ENCODE results near the gene RBX1. TPM values are rescaled to one million over a fixed set of nuclear protein-coding genes. Genes with fewer than 3 reads are reported as not detected.

Gene RBX1
- polyA plus RNA-seq, 1 donor from 2014 or later, result 181 TPM

GRCh38 chr22:40928657-40929056 is 22.5 kb upstream of the RBX1 start:
- no peak for TF ChIP-seq TAF1 (IDR thresholded peaks at IDR 0.05; ENCODE audit: low read depth)
- no peak for TF ChIP-seq EP300 (conservative IDR thresholded peaks at IDR 0.05; ENCODE audit: poor library complexity, severe bottlenecking)
- TF ChIP-seq MXI1 (conservative IDR thresholded peaks at IDR 0.05; ENCODE audit: poor library complexity, severe bottlenecking), result no peak
- TF ChIP-seq POLR2AphosphoS5 (IDR thresholded peaks at IDR 0.05), result no peak
- TF ChIP-seq SMC3 (conservative IDR thresholded peaks at IDR 0.05; ENCODE audit: poor library complexity), result no peak
- TF ChIP-seq REST (IDR thresholded peaks at IDR 0.05; ENCODE audit: borderline replicate concordance), result no peak
- TF ChIP-seq RAD21 (conservative IDR thresholded peaks at IDR 0.05), result no peak
- TF ChIP-seq CTCF (IDR thresholded peaks at IDR 0.05; ENCODE audit: poor library complexity, severe bottlenecking), result no peak
- no peak for TF ChIP-seq EZH2 (IDR thresholded peaks at IDR 0.05; ENCODE audit: borderline replicate concordance, insufficient read depth, low read length, poor library complexity, severe bottlenecking)
- Histone ChIP-seq H3K36me3 (ENCODE audit: insufficient read depth, low read length) (no peaks in the 10 kb centered on the region), H4K20me1 (ENCODE audit: insufficient read depth) (no peaks in the 10 kb centered on the region), H3K9ac (ENCODE audit: low read length) (no peak overlapping the region), H3K27me3 (ENCODE audit: insufficient read depth, low read depth, low read length) (no peaks in the 10 kb centered on the region), H3K27ac (ENCODE audit: low read length) (no peak overlapping the region), H3K9me2 (ENCODE audit: insufficient read depth, low read length) (no peaks in the 10 kb centered on the region), H2AFZ (ENCODE audit: low read depth, low read length) (no peak overlapping the region), H3K79me2 (replicated peaks; ENCODE audit: insufficient read depth, low read length) (no peaks in the 10 kb centered on the region), H3F3A (ENCODE audit: insufficient read depth, low read length, poor library complexity, severe bottlenecking) (no peaks in the 10 kb centered on the region), H3K9me3 (ENCODE audit: low read length) (no peaks in the 10 kb centered on the region), H3K4me3 (ENCODE audit: low read length) (no peak overlapping the region), H3K4me2 (ENCODE audit: low read length) (no peak overlapping the region)

GRCh38 chr22:40932396-40932795 is 18.8 kb upstream of the RBX1 start:
- Histone ChIP-seq H3K79me2 (replicated peaks; ENCODE audit: insufficient read depth, low read length) (no peaks in the 10 kb centered on the region), H3K9ac (ENCODE audit: low read length) (no peak overlapping the region), H3K36me3 (ENCODE audit: insufficient read depth, low read length) (no peaks in the 10 kb centered on the region), H3K9me3 (ENCODE audit: low read length) (no peaks in the 10 kb centered on the region), H3F3A (ENCODE audit: insufficient read depth, low read length, poor library complexity, severe bottlenecking) (no peaks in the 10 kb centered on the region), H3K27ac (ENCODE audit: low read length) (no peak overlapping the region), H4K20me1 (ENCODE audit: insufficient read depth) (no peaks in the 10 kb centered on the region), H3K27me3 (ENCODE audit: insufficient read depth, low read depth, low read length) (no peaks in the 10 kb centered on the region), H3K9me2 (ENCODE audit: insufficient read depth, low read length) (no peaks in the 10 kb centered on the region), H3K4me3 (ENCODE audit: low read length) (no peak overlapping the region), H3K4me2 (ENCODE audit: low read length) (no peak overlapping the region), H2AFZ (ENCODE audit: low read depth, low read length) (no peak overlapping the region)
- no peak for TF ChIP-seq SMC3 (conservative IDR thresholded peaks at IDR 0.05; ENCODE audit: poor library complexity)
- no peak for TF ChIP-seq POLR2AphosphoS5 (IDR thresholded peaks at IDR 0.05)
- TF ChIP-seq EZH2 (IDR thresholded peaks at IDR 0.05; ENCODE audit: borderline replicate concordance, insufficient read depth, low read length, poor library complexity, severe bottlenecking), result no peak
- no peak for TF ChIP-seq EP300 (conservative IDR thresholded peaks at IDR 0.05; ENCODE audit: poor library complexity, severe bottlenecking)
- no peak for TF ChIP-seq TAF1 (IDR thresholded peaks at IDR 0.05; ENCODE audit: low read depth)
- TF ChIP-seq MXI1 (conservative IDR thresholded peaks at IDR 0.05; ENCODE audit: poor library complexity, severe bottlenecking), result no peak
- TF ChIP-seq REST (IDR thresholded peaks at IDR 0.05; ENCODE audit: borderline replicate concordance), result no peak
- no peak for TF ChIP-seq CTCF (IDR thresholded peaks at IDR 0.05; ENCODE audit: poor library complexity, severe bottlenecking)
- no peak for TF ChIP-seq RAD21 (conservative IDR thresholded peaks at IDR 0.05)
